ENCODE measurements around the gene IL1RN. TPM values are rescaled to one million over a fixed set of nuclear protein-coding genes. Genes with fewer than 3 reads are reported as not detected.

The IL1RN gene
- total RNA-seq, 1 experiment from 2014 or later: not detected

DNA sequence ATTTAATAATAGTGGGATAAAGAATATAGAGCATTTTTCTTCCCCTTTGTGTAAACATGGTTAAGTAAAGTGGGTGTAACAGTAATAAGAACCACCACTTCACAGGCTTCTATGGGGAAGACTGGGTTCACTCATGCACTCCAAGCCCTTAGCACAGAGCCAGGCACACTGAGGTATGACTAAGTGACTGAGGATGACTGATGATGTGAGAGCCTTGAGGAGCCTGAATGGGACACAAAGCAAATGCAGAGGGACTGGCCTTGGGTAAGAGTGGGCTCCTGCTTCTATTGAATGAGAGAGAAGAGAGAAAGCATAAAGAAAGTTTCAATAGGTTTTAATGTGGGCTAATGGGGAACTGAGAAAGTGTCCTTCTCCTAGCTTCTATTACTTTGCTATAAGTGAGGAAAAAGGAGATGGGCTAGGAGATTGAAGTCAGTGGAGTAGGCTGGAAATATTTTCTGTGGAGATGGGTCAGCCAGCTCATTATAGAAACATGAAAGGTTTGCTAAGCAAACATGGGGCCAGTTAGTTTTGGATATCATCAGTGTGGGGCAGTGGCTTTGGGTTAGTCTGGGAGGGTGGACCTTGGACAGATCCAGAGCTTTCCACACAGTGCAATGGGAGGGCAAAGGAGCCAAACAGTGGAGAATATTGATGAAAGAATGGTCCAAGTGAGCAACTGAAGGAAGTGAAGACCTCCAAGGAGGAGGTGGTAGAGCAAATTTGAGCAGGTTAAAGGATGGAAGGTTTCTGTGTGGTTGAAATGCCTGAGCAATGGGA lies 39.0 kb upstream of the IL1RN start:
- Mint-ChIP-seq H3K4me3 (ENCODE audit: unreplicated experiment) (no peak overlapping the region), H3K36me3 (ENCODE audit: insufficient read depth, unreplicated experiment) (no peaks in the 10 kb centered on the region), H3K4me1 (ENCODE audit: low read depth, unreplicated experiment) (no peaks in the 10 kb centered on the region), H3K9me3 (ENCODE audit: unreplicated experiment) (no peaks in the 10 kb centered on the region), H3K27ac (ENCODE audit: unreplicated experiment) (no peak overlapping the region), H3K27me3 (ENCODE audit: insufficient read depth, unreplicated experiment) (peaks cover 6% of the 10 kb centered on the region)
- intact Hi-C loops (cut with micrococcal nuclease; ENCODE audit: unreplicated experiment): no loop called here
- POLR2A ChIA-PET: no interaction called here
- no peak overlapping the region for H3K4me3 ChIP-seq (ENCODE audit: low read depth, low read length)
- no TSS peak for BruUV-seq (replicated peaks)
- TF ChIP-seq, protein P1, sequence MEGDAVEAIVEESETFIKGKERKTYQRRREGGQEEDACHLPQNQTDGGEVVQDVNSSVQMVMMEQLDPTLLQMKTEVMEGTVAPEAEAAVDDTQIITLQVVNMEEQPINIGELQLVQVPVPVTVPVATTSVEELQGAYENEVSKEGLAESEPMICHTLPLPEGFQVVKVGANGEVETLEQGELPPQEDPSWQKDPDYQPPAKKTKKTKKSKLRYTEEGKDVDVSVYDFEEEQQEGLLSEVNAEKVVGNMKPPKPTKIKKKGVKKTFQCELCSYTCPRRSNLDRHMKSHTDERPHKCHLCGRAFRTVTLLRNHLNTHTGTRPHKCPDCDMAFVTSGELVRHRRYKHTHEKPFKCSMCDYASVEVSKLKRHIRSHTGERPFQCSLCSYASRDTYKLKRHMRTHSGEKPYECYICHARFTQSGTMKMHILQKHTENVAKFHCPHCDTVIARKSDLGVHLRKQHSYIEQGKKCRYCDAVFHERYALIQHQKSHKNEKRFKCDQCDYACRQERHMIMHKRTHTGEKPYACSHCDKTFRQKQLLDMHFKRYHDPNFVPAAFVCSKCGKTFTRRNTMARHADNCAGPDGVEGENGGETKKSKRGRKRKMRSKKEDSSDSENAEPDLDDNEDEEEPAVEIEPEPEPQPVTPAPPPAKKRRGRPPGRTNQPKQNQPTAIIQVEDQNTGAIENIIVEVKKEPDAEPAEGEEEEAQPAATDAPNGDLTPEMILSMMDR (IDR thresholded peaks at IDR 0.05; ENCODE audit: insufficient read depth in 1 of 2, low read depth in 1 of 2, low read length in 1 of 2, severe bottlenecking in 1 of 2, unreplicated experiment in 1 of 2): no peak
- no peaks in the 10 kb centered on the region for H3K9me3 ChIP-seq
- no peaks in the 10 kb centered on the region; the same call in 1 of the 2 replicates for H3K27me3 ChIP-seq (replicated peaks; ENCODE audit: control insufficient read depth, insufficient read depth, low read length)
- CTCF ChIA-PET: interaction anchor here (0.7 kb wide), 1 partner anchor 8 kb away, joined by 4 read pairs; no protein-coding TSS in a partner anchor
- no peaks in the 10 kb centered on the region for H3K36me3 ChIP-seq (ENCODE audit: control insufficient read depth, insufficient read depth, low read length)
- DNase-seq: no peak
- no peaks in the 10 kb centered on the region for H3K4me1 ChIP-seq

- Mint-ChIP-seq H3K27me3 (ENCODE audit: insufficient read depth, unreplicated experiment) (peaks cover 6% of the 10 kb centered on the region), H3K4me1 (ENCODE audit: low read depth, unreplicated experiment) (no peaks in the 10 kb centered on the region), H3K4me3 (ENCODE audit: unreplicated experiment) (no peak overlapping the region), H3K27ac (ENCODE audit: unreplicated experiment) (no peak overlapping the region), H3K9me3 (ENCODE audit: unreplicated experiment) (no peaks in the 10 kb centered on the region), H3K36me3 (ENCODE audit: insufficient read depth, unreplicated experiment) (no peaks in the 10 kb centered on the region)
- TF ChIP-seq, protein P1 (IDR thresholded peaks at IDR 0.05; ENCODE audit: insufficient read depth in 1 of 2, low read depth in 1 of 2, low read length in 1 of 2, severe bottlenecking in 1 of 2, unreplicated experiment in 1 of 2): no peak
- H3K27me3 ChIP-seq (replicated peaks; ENCODE audit: control insufficient read depth, insufficient read depth, low read length): no peaks in the 10 kb centered on the region
- no peak for DNase-seq
- H3K4me3 ChIP-seq (ENCODE audit: low read depth, low read length): no peak overlapping the region
- no TSS peak for BruUV-seq (replicated peaks)
- intact Hi-C loops (cut with micrococcal nuclease; ENCODE audit: unreplicated experiment): no loop called here
- H3K36me3 ChIP-seq (ENCODE audit: control insufficient read depth, insufficient read depth, low read length): no peaks in the 10 kb centered on the region
- no peaks in the 10 kb centered on the region for H3K4me1 ChIP-seq
- ChIA-PET POLR2A (no interaction called here), CTCF (interaction anchor here (1.6 kb wide), 1 partner anchor 10 kb away, joined by 6 read pairs; no protein-coding TSS in a partner anchor)
- H3K9me3 ChIP-seq: peaks cover 2% of the 10 kb centered on the region; the same call in 1 of the 2 replicates
Measured at GRCh38 chr2:113089916-113090315, 37.5 kb upstream of the IL1RN start.

GRCh38 chr2:113091231-113091896 lies 36.0 kb upstream of the IL1RN start:
- Mint-ChIP-seq H3K36me3 (ENCODE audit: insufficient read depth, unreplicated experiment) (no peaks in the 10 kb centered on the region), H3K9me3 (ENCODE audit: unreplicated experiment) (no peaks in the 10 kb centered on the region), H3K4me1 (ENCODE audit: low read depth, unreplicated experiment) (no peaks in the 10 kb centered on the region), H3K27ac (ENCODE audit: unreplicated experiment) (no peak overlapping the region), H3K4me3 (ENCODE audit: unreplicated experiment) (no peak overlapping the region), H3K27me3 (ENCODE audit: insufficient read depth, unreplicated experiment) (no peaks in the 10 kb centered on the region)
- Histone ChIP-seq H3K36me3 (ENCODE audit: control insufficient read depth, insufficient read depth, low read length) (no peaks in the 10 kb centered on the region), H3K4me3 (ENCODE audit: low read depth, low read length) (no peak overlapping the region), H3K4me1 (no peaks in the 10 kb centered on the region), H3K27me3 (replicated peaks; ENCODE audit: control insufficient read depth, insufficient read depth, low read length) (no peaks in the 10 kb centered on the region), H3K9me3 (peaks cover 8% of the 10 kb centered on the region)
- BruUV-seq (replicated peaks): no TSS peak
- POLR2A ChIA-PET: no interaction called here
- CTCF ChIA-PET: no interaction called here
- TF ChIP-seq, protein P1 (IDR thresholded peaks at IDR 0.05; ENCODE audit: insufficient read depth in 1 of 2, low read depth in 1 of 2, low read length in 1 of 2, severe bottlenecking in 1 of 2, unreplicated experiment in 1 of 2): no peak
- intact Hi-C loops (cut with micrococcal nuclease; ENCODE audit: unreplicated experiment): no loop called here
- DNase-seq: no peak

Data from Caco-2 (cell line).